ENCODE measurements around the gene GOLGA3. TPM values are rescaled to one million over a fixed set of nuclear protein-coding genes. Genes with fewer than 3 reads are reported as not detected.

The GOLGA3 gene
- total RNA-seq, result 67.6 and 69.6 TPM in 2 replicates

GRCh38 chr12:132828706-132829534 lies at the start of gene GOLGA3:
GOLGA3 (minus strand) TSS chr12:132828869; CDS start chr12:132822128, 6,741 bp downstream.

DNA sequence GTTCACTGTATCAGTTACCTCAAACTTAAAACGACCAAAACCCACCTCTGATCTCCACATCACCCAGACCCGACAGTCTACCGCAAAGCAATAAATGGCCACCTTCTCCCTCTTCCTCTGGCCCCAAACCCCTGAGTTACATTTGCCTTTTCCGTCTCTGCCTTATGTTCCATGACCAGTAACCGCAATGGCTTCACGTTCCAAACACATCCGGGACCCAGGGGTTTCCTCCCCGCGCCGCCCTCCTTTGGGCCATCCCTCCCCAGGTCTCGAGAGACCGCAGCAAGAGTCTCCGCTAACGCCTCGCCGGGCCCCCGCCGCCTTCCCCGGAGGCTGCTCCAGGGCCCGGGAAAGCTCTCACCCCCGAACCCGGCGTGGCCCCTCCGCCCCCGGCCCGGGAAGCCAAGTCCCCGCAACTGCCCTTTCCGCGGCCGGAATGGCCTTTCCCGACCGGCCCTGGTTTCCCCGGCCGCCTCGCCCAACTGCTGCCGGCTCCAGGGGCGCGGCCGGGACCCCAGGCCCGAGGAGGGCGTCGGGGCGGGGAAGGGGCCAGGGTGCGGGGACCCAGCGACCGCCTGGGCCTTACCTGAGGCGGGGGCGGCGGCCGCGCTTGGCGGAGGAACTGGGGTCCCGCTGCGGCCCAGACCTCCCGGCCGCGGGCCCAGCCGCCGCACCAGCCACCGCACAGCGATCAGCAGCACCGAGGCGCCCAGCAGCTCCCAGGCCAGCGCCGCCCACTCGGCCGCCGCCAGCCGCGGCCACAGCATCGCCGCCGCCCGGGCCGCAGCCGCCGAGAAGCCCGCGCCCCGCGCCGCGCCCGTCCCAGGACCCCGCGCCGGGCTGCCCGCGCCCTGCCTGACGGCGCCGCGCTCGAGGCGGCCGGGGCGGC lies 67.4 kb downstream of the GOLGA3 start, which contains the start of gene ANKLE2:
TSS of gene ANKLE2 (minus strand) at position 801 of the 889 bp plus-strand sequence. CDS start at position 767, 34 bp downstream.

Other genes with a start within 250 kb of the GOLGA3 start
- gene LRCOL1, start 218.3 kb downstream of the GOLGA3 start, total RNA-seq, result not detected in 2 replicates
- gene P2RX2, start 210.1 kb downstream of the GOLGA3 start, total RNA-seq, result not detected in 2 replicates
- gene POLE, start 141.5 kb downstream of the GOLGA3 start, total RNA-seq, result 11.6 and 15.4 TPM in 2 replicates
- gene PXMP2, start 141.3 kb downstream of the GOLGA3 start, total RNA-seq, result 27.5 and 38.0 TPM in 2 replicates
- 22.4 and 33.9 TPM in 2 replicates for gene PGAM5, start 118.0 kb downstream of the GOLGA3 start, total RNA-seq
- gene ANKLE2, start 67.0 kb downstream of the GOLGA3 start, total RNA-seq, result 31.9 and 55.9 TPM in 2 replicates
- gene CHFR, start 58.7 kb upstream of the GOLGA3 start, total RNA-seq, result 22.5 and 31.2 TPM in 2 replicates
- gene ZNF605, start 127.4 kb upstream of the GOLGA3 start, total RNA-seq, result 1.8 and 7.9 TPM in 2 replicates
- 3.4 and 17.8 TPM in 2 replicates for gene ZNF26, start 157.5 kb upstream of the GOLGA3 start, total RNA-seq
- gene ZNF84, start 208.6 kb upstream of the GOLGA3 start, total RNA-seq, result 6.2 and 23.1 TPM in 2 replicates

Measured in epithelial cell of alveolus of lung (primary cell).